NB4 (cell line): ENCODE results near the gene SF3B1.

ENCODE experiments used
- DNase-seq: peaks from one replicate; pipeline ENCODE4 v3.0.0; 2010; ENCODE audit warnings: low read depth
- H3K4me3 ChIP-seq: one replicate; pipeline ENCODE4 v1.5.1; 2011; ENCODE audit warnings: mild to moderate bottlenecking, low read depth, low read length, moderate library complexity
- CTCF ChIP-seq: IDR thresholded peaks from one replicate; pipeline ENCODE4 v1.5.1; 2012; ENCODE audit warnings: low read depth, low read length
- MAX ChIP-seq: IDR thresholded peaks from 2 replicates; pipeline ENCODE4 v1.6.1; 2011; ENCODE audit warnings: low read depth, low read length
- MYC ChIP-seq: IDR thresholded peaks from 2 replicates; pipeline ENCODE4 v1.6.1; 2011; ENCODE audit warnings: low read depth, low read length
- POLR2A ChIP-seq: IDR thresholded peaks from 2 replicates; pipeline ENCODE4 v1.6.1; 2011; ENCODE audit warnings: mild to moderate bottlenecking; ENCODE audit not compliant: insufficient read length; ENCODE audit errors: extremely low read depth

Gene SF3B1

GRCh38 chr2:197419438-197419837 is 15.4 kb downstream of the SF3B1 start:
- DNase-seq = no peak
- TF ChIP-seq MYC (no peak), CTCF (no peak), MAX (no peak), POLR2A (no peak)
- no peak overlapping the region for H3K4me3 ChIP-seq

DNA sequence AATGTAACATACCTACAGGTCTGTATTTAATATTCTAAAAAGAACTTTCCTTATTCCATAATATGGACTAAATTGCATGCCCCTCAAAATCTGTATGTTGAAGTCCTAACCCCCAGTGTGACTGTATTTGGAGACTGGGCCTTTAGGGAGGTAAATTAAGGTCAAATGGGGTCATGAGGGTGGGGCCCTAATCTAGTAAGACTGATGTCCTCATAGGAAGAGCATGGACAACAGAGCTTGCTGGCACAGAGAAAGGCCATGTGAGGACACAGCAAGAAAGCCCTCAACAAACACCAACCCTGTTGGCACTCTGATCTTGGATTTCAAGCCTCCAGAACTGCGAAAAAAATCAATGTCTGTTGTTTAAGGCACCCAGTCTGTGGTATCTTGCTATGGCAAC is 18.6 kb downstream of the SF3B1 start:
- DNase-seq = no peak
- TF ChIP-seq POLR2A (no peak), MAX (no peak), CTCF (no peak), MYC (no peak)
- no peak overlapping the region for H3K4me3 ChIP-seq

GRCh38 chr2:197414515-197414914 is 20.3 kb downstream of the SF3B1 start:
- TF ChIP-seq CTCF = no peak
- no peak for TF ChIP-seq MYC
- TF ChIP-seq MAX = no peak
- no peak for TF ChIP-seq POLR2A
- H3K4me3 ChIP-seq = no peak overlapping the region

DNA sequence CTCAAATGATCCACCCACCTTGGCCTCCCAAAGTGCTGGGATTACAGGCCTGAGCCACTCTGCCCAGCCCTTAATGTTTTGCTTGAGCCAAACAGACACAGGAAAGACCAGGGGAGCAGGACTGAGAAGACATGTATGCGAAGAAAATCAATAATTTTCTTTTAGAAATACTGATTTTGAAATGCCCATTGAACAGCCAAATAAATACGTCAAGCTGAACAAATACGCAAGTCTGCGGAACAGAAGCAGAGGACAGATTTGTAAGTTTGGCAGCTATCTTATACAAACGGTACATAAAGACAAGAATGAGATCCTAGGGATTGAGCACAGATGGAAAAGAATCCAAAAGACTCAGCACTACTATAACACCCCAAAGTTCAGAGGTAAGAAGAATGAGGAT is 20.8 kb downstream of the SF3B1 start:
- no peak overlapping the region for H3K4me3 ChIP-seq
- DNase-seq = no peak
- TF ChIP-seq MAX = no peak
- no peak for TF ChIP-seq CTCF
- no peak for TF ChIP-seq POLR2A
- TF ChIP-seq MYC = no peak

More at GRCh38 chr2:197414515-197414914, 20.3 kb downstream of the SF3B1 start:
- no peak for DNase-seq

DNA sequence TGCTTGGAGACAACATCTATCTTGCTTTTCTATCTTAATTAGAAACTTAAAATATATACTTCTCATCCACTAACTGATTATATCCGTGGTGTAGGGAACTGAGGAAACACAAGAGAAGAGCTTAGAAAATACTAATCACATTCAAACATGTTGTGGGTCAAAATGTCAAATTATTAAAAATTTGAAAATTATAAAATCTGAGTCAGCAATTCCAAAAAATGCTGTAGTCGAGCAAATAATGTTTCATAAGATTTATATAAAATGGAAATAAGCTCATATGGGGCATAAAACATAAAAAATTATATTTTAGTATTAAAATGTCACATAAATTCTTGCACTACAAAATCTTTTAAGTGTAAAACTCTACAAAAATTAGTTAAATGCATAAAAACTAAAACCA is 29.2 kb downstream of the SF3B1 start:
- no peak for DNase-seq
- TF ChIP-seq MAX (no peak), CTCF (no peak), MYC (no peak), POLR2A (no peak)
- H3K4me3 ChIP-seq = no peak overlapping the region

- no peak overlapping the region for H3K4me3 ChIP-seq
- DNase-seq = no peak
- no peak for TF ChIP-seq MAX
- TF ChIP-seq MYC = no peak
- no peak for TF ChIP-seq POLR2A
- TF ChIP-seq CTCF = no peak
These were observed 34.8 kb downstream of the SF3B1 start for GRCh38 chr2:197399887-197400540.
